Measurements from ENCODE around the gene TMEM134. TPM values are rescaled to one million over a fixed set of nuclear protein-coding genes. Genes with fewer than 3 reads are reported as not detected.
"Not testable (repeated sequence)": the region's sequence is repeated elsewhere in the genome, so short reads cannot be mapped to it uniquely, and the experiment has no call there.

TMEM134 gene
- total RNA-seq, 1 donor from 2014 or later, result 11.9 TPM

GRCh38 chr11:67485873-67486361 is 16.9 kb upstream of the TMEM134 start:
- DNase-seq (ENCODE audit: low read depth in 2 of 2), result not testable (repeated sequence)

GRCh38 chr11:67484847-67485311 is 15.8 kb upstream of the TMEM134 start:
- no peak for DNase-seq (ENCODE audit: low read depth in 2 of 2)

GRCh38 chr11:67483831-67484665 is 15.0 kb upstream of the TMEM134 start:
- DNase-seq (ENCODE audit: low read depth in 2 of 2), result no peak

- peak; percentile 95 to 97 for DNase-seq (ENCODE audit: low read depth in 2 of 2)
These were observed 14.1 kb upstream of the TMEM134 start, which contains the start of gene AIP for GRCh38 chr11:67482827-67483798. Gene AIP (plus strand): TSS chr11:67483026. CDS start chr11:67483159, 133 bp downstream.

GRCh38 chr11:67482275-67482826 is 13.3 kb upstream of the TMEM134 start:
- DNase-seq (ENCODE audit: low read depth in 2 of 2), result no peak

- DNase-seq (ENCODE audit: low read depth in 2 of 2), result not testable (repeated sequence)
These were observed 8.4 kb upstream of the TMEM134 start for GRCh38 chr11:67477344-67478050.

GRCh38 chr11:67476692-67477091 is 7.6 kb upstream of the TMEM134 start:
- not testable (repeated sequence) for DNase-seq (ENCODE audit: low read depth in 2 of 2)

- DNase-seq (ENCODE audit: low read depth in 2 of 2), result no peak
These were observed 3.8 kb upstream of the TMEM134 start for GRCh38 chr11:67472882-67473281.

GRCh38 chr11:67470337-67471002 is 1.4 kb upstream of the TMEM134 start:
- no peak for DNase-seq (ENCODE audit: low read depth in 2 of 2)

GRCh38 chr11:67469508-67469811 is 409 bp upstream of the TMEM134 start:
- DNase-seq (ENCODE audit: low read depth in 2 of 2), result no peak

GRCh38 chr11:67468456-67468758 is 644 bp downstream of the TMEM134 start:
- no peak for DNase-seq (ENCODE audit: low read depth in 2 of 2)

GRCh38 chr11:67468056-67468455 is 995 bp downstream of the TMEM134 start:
- DNase-seq (ENCODE audit: low read depth in 2 of 2), result no peak

GRCh38 chr11:67466962-67467771 is 1.9 kb downstream of the TMEM134 start:
- DNase-seq (ENCODE audit: low read depth in 2 of 2), result no peak

GRCh38 chr11:67466367-67466766 is 2.7 kb downstream of the TMEM134 start:
- no peak for DNase-seq (ENCODE audit: low read depth in 2 of 2)

- DNase-seq (ENCODE audit: low read depth in 2 of 2), result not testable (repeated sequence)
These were observed 3.5 kb downstream of the TMEM134 start for GRCh38 chr11:67465530-67465929.

GRCh38 chr11:67465189-67465510 is 3.9 kb downstream of the TMEM134 start:
- DNase-seq (ENCODE audit: low read depth in 2 of 2), result no peak

GRCh38 chr11:67464411-67465188 is 4.5 kb downstream of the TMEM134 start:
- DNase-seq (ENCODE audit: low read depth in 2 of 2), result peak; percentile 55 to 86

- peak; percentile 37 to 72 for DNase-seq (ENCODE audit: low read depth in 2 of 2)
These were observed 5.2 kb downstream of the TMEM134 start for GRCh38 chr11:67463680-67464410.

Measured in dermis microvascular lymphatic vessel endothelial cell (primary cell).